ENCODE data around the gene GPR37L1.

DNA sequence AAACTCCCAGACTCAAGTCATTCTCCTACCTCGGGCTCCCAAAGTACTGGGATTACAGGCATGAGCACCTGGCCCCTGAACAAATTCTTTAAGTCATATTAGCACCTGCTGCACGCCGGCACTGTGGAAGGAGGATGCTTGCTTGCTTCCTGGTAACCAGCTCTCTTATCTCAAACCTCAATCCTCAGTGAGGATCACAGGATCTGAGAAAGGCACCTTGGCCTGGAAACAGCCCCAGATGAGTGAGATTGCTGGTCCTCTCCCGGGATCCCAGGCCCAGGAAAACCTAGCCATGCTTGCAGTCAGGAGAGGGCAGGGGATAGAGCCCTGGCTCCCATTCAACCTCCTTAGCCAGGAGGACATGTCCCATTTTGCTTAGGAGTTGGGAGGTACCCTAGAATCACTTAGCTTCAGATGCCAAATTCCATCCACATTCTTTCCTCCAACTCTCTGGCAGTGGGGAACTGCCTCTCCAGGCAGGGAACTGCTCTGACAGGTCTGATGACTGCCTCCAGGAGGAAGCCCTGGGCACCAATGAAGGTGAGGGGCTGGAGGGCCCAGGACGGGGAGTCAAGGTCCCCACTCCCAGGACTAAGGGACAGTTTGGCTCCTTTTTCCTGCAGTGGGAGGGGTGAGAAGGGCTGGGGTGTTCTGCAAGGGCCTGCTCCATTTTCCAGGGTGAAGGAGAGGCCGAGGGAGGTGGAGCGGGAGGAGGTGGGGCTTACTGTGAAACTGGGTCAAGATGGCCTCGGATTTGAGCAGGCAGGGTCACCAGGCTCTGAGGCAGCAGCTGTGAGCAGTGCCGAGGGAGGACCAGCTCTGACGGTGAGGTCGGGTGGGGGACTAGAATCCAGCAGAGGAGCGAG, 9.5 kb downstream of the GPR37L1 start:
- TF ChIP-seq CTCF (IDR thresholded peaks at IDR 0.05; ENCODE audit: low read length) (no peak), EZH2phosphoT487 (IDR thresholded peaks at IDR 0.05; ENCODE audit: low read length) (no peak), EZH2 (optimal IDR thresholded peaks at IDR 0.05; ENCODE audit: low read depth, low read length) (no peak)
